ENCODE measurements around the gene PRR5. TPM values are rescaled to one million over a fixed set of nuclear protein-coding genes. Genes with fewer than 3 reads are reported as not detected.

Gene PRR5
- total RNA-seq, 1 experiment from 2014 or later, result 11.8 TPM

DNA sequence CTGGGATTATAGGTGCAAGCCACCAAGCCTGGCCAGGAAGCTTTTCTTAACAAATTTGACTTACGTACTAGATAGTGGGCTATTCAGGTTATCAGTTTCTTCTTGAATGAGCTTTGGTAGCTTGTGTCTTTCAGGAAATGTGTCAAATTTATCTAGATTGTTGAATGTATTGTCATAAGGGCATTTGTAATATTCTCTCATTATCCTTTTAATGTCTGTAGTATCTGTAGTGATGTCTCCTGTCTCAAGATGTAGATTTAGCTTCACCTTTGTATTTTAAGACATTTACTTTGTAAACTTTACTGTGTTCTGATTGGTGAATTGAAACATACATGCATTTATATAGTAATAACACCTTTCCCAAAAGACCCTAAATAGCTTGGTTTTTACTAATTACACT is 71.1 kb downstream of the PRR5 start:
- no peak overlapping the region for H2BK20ac ChIP-seq (ENCODE audit: low read depth, low read length, poor library complexity, severe bottlenecking)
- H3K4ac ChIP-seq (ENCODE audit: low read depth, low read length), result no peak overlapping the region

More for the DNA sequence above, 71.1 kb downstream of the PRR5 start:
- 0 out of 2 replicates have a peak, but pooled peaks cover 3% of the 10 kb centered on the region for H3K4me1 ChIP-seq (ENCODE audit: insufficient read depth, low read length)
- TF ChIP-seq, protein P1, sequence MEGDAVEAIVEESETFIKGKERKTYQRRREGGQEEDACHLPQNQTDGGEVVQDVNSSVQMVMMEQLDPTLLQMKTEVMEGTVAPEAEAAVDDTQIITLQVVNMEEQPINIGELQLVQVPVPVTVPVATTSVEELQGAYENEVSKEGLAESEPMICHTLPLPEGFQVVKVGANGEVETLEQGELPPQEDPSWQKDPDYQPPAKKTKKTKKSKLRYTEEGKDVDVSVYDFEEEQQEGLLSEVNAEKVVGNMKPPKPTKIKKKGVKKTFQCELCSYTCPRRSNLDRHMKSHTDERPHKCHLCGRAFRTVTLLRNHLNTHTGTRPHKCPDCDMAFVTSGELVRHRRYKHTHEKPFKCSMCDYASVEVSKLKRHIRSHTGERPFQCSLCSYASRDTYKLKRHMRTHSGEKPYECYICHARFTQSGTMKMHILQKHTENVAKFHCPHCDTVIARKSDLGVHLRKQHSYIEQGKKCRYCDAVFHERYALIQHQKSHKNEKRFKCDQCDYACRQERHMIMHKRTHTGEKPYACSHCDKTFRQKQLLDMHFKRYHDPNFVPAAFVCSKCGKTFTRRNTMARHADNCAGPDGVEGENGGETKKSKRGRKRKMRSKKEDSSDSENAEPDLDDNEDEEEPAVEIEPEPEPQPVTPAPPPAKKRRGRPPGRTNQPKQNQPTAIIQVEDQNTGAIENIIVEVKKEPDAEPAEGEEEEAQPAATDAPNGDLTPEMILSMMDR (conservative IDR thresholded peaks at IDR 0.05), result no peak
- H3T11ph ChIP-seq (ENCODE audit: low read length), result no peak overlapping the region
- H3K4me2 ChIP-seq (ENCODE audit: insufficient read depth, insufficient read length, low read length), result no peak overlapping the region
- no peak overlapping the region for H2BK5ac ChIP-seq (ENCODE audit: insufficient read length, low read length)
- no peak overlapping the region for H2AFZ ChIP-seq (ENCODE audit: low read length)
- H3K56ac ChIP-seq (ENCODE audit: insufficient read length, low read depth, low read length), result no peak overlapping the region
- no peaks in the 10 kb centered on the region for H3K9me3 ChIP-seq (ENCODE audit: control insufficient read depth, low read depth, low read length)
- H3K14ac ChIP-seq (ENCODE audit: insufficient read depth, low read length), result no peak overlapping the region
- no peak for DNase-seq
- no peak overlapping the region for H2AK5ac ChIP-seq (ENCODE audit: insufficient read length, low read length)
- no peak overlapping the region for H3K9ac ChIP-seq (ENCODE audit: extremely low read depth, insufficient read length, low read length)
- H4K8ac ChIP-seq (replicated peaks; ENCODE audit: insufficient read length, low read depth, low read length), result no peak overlapping the region
- no peaks in the 10 kb centered on the region for H3K27me3 Mint-ChIP-seq (ENCODE audit: low read depth)
- no peak overlapping the region for H4K91ac ChIP-seq (ENCODE audit: insufficient read length, low read depth, low read length)
- H3K4me3 Mint-ChIP-seq, result no peak overlapping the region
- no peak overlapping the region for H3K23ac ChIP-seq (ENCODE audit: insufficient read length, low read depth, low read length)
- H4K5ac ChIP-seq (ENCODE audit: insufficient read length, low read depth, low read length), result no peak overlapping the region
- no peak overlapping the region for H2BK12ac ChIP-seq (ENCODE audit: insufficient read length, low read depth, low read length)
- peaks cover 16 to 21% (median 20%) of the 10 kb centered on the region in 3 experiments for H3K36me3 Mint-ChIP-seq (ENCODE audit: insufficient read depth in 1 of 3, low read depth in 3 of 3)
- H3K79me1 ChIP-seq (ENCODE audit: insufficient read depth, low read depth, low read length, poor library complexity, severe bottlenecking), result peaks cover 4% of the 10 kb centered on the region
- H2BK120ac ChIP-seq (ENCODE audit: low read depth, low read length, poor library complexity, severe bottlenecking), result no peak overlapping the region
- no peak overlapping the region for H3K27ac Mint-ChIP-seq
- H3K27ac ChIP-seq (ENCODE audit: insufficient read length, low read depth, low read length), result no peak overlapping the region
- no peaks in the 10 kb centered on the region for H3K27me3 ChIP-seq (ENCODE audit: insufficient read depth, low read length)
- H3K79me2 ChIP-seq (ENCODE audit: insufficient read depth, low read length), result no peaks in the 10 kb centered on the region
- no peaks in the 10 kb centered on the region for H3K23me2 ChIP-seq (ENCODE audit: insufficient read length, low read depth, low read length, poor library complexity, severe bottlenecking)
- H3K4me1 Mint-ChIP-seq, result peaks cover 11 to 14% of the 10 kb centered on the region in 2 experiments
- H3K9me3 Mint-ChIP-seq, result peaks cover 11 to 14% of the 10 kb centered on the region in 2 experiments
- H4K20me1 ChIP-seq (ENCODE audit: control insufficient read depth, insufficient read depth, insufficient read length), result no peaks in the 10 kb centered on the region
- no peak overlapping the region for H3K18ac ChIP-seq (ENCODE audit: insufficient read length, low read depth, low read length)
- WGBS (ENCODE audit: extremely low coverage, insufficient read length, low lambda C conversion rate), result no CpG with 5 or more reads among the region's 1 CpG
- H2BK15ac ChIP-seq (ENCODE audit: low read depth, low read length), result no peak overlapping the region
